WI38 (cell line): ENCODE results near the gene NFAT5.

Experiments used
- H3K4me3 ChIP-seq: 2 replicates; pipeline ENCODE4 v1.5.1; 2011; ENCODE audit warnings: low read depth, mild to moderate bottlenecking, control low read depth, low read length
- CTCF ChIP-seq: IDR thresholded peaks from 2 replicates; pipeline ENCODE4 v1.5.1; 2012; ENCODE audit warnings: low read depth, mild to moderate bottlenecking, control low read depth, low read length

Gene NFAT5

GRCh38 chr16:69651217-69651616 is 85.5 kb downstream of the NFAT5 start:
- no peak for TF ChIP-seq CTCF
- no peak overlapping the region for H3K4me3 ChIP-seq

- H3K4me3 ChIP-seq, result no peak overlapping the region
- TF ChIP-seq CTCF, result no peak
Observed at GRCh38 chr16:69654280-69654931, 88.6 kb downstream of the NFAT5 start.

GRCh38 chr16:69660166-69660565 is 94.4 kb downstream of the NFAT5 start:
- no peak overlapping the region for H3K4me3 ChIP-seq
- TF ChIP-seq CTCF, result no peak

GRCh38 chr16:69662901-69663300 is 97.1 kb downstream of the NFAT5 start:
- TF ChIP-seq CTCF, result no peak
- H3K4me3 ChIP-seq, result no peak overlapping the region

- no peak overlapping the region for H3K4me3 ChIP-seq
- no peak for TF ChIP-seq CTCF
Observed at GRCh38 chr16:69663846-69664245, 98.1 kb downstream of the NFAT5 start.

GRCh38 chr16:69669577-69669976 is 103.8 kb downstream of the NFAT5 start:
- no peak for TF ChIP-seq CTCF
- H3K4me3 ChIP-seq, result no peak overlapping the region

- H3K4me3 ChIP-seq, result no peak overlapping the region
- no peak for TF ChIP-seq CTCF
Observed at GRCh38 chr16:69672315-69672997, 106.7 kb downstream of the NFAT5 start.
